Right lobe of liver (tissue), 4 donors: ENCODE measurements around the gene CYP2D6.

Experiments used
- CTCF ChIP-seq, 4 donors: fragments of 200-600 bp in 3 of 4; fragments of 450-650 bp in 1 of 4; IDR thresholded peaks; one replicate each; pipeline versions ENCODE4 v1.5.1 to v1.8.0; 2016 to 2022; ENCODE audit warnings: antibody characterized with exemption in 4 of 4, mild to moderate bottlenecking in 2 of 4
- POLR2A ChIP-seq: fragments of 450-650 bp; IDR thresholded peaks from one replicate; pipeline ENCODE4 v1.6.1; 2017; ENCODE audit warnings: antibody characterized with exemption, mild to moderate bottlenecking
- donor health status: DM: no; HTN: no; CAD: no.
- donor health status: DM: no; HTN: no; CAD: no.
- donor health status: DM: no; HTN: yes; CAD: no.

GRCh38 chr22:42079319-42080251 is 51.0 kb downstream of the CYP2D6 start, which contains the start of gene SMDT1:
- no peak for TF ChIP-seq CTCF (IDR thresholded peaks at IDR 0.05)
- peak; percentile 84 for TF ChIP-seq POLR2A
